HG02678 (cell line): ENCODE measurements around the gene HOXC4.
"Not testable (repeated sequence)": the region's sequence is repeated elsewhere in the genome, so short reads cannot be mapped to it uniquely, and the experiment has no call there.

ENCODE experiments used
- ATAC-seq: cut with Tn5 transposase; IDR thresholded peaks from one replicate; pipeline ENCODE4 v1.9.1; 2021; ENCODE audit warnings: mild to moderate bottlenecking, moderate library complexity; ENCODE audit not compliant: unreplicated experiment

HOXC4 gene

GRCh38 chr12:54039417-54040147 is 14.1 kb upstream of the HOXC4 start:
- ATAC-seq = no peak

GRCh38 chr12:54040148-54040494 is 13.5 kb upstream of the HOXC4 start:
- ATAC-seq = no peak

- ATAC-seq = no peak
Measured at GRCh38 chr12:54040648-54041047, 13.0 kb upstream of the HOXC4 start.

GRCh38 chr12:54041097-54041690 is 12.4 kb upstream of the HOXC4 start:
- ATAC-seq = no peak

GRCh38 chr12:54042033-54042432 is 11.6 kb upstream of the HOXC4 start:
- ATAC-seq = not testable (repeated sequence)

- no peak for ATAC-seq
Measured at GRCh38 chr12:54042970-54043853, 10.4 kb upstream of the HOXC4 start.

- no peak for ATAC-seq
Measured at GRCh38 chr12:54044425-54045103, 9.1 kb upstream of the HOXC4 start.

- no peak for ATAC-seq
Measured at GRCh38 chr12:54045401-54045800, 8.2 kb upstream of the HOXC4 start.

- ATAC-seq = no peak
Measured at GRCh38 chr12:54045868-54046521, 7.6 kb upstream of the HOXC4 start.

- ATAC-seq = no peak
Measured at GRCh38 chr12:54046809-54047159, 6.9 kb upstream of the HOXC4 start.

GRCh38 chr12:54047160-54047963 is 6.3 kb upstream of the HOXC4 start:
- ATAC-seq = no peak

- no peak for ATAC-seq
Measured at GRCh38 chr12:54047964-54048303, 5.7 kb upstream of the HOXC4 start.

GRCh38 chr12:54048406-54049093 is 5.1 kb upstream of the HOXC4 start:
- ATAC-seq = no peak

- no peak for ATAC-seq
Measured at GRCh38 chr12:54049108-54049507, 4.5 kb upstream of the HOXC4 start.

GRCh38 chr12:54050482-54050810 is 3.2 kb upstream of the HOXC4 start:
- ATAC-seq = no peak

GRCh38 chr12:54051026-54051842 is 2.4 kb upstream of the HOXC4 start:
- ATAC-seq = no peak

- no peak for ATAC-seq
Measured at GRCh38 chr12:54051874-54052437, 1.7 kb upstream of the HOXC4 start.

GRCh38 chr12:54052438-54053002 is 1.1 kb upstream of the HOXC4 start:
- no peak for ATAC-seq
